ENCODE measurements around the gene XPO4.

DNA sequence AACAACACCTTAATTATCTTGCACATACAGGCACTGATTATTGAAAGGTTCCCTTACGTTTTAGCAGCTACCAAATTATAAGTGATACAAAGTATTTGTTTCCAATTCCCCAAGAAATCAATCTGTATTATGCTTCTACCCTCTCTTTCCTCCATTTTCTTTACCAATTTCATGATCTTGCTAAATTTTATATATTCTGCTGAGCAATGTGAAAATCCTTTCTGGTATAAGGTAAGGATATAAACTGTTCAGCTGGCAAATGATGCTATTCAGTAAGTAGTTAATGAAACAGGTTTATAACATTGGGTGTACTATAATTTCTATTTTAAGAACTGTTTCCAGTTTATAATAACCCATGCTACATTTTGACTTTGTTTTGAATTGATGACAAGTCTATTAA is 127.8 kb downstream of the XPO4 start:
- TF ChIP-seq, protein P1, sequence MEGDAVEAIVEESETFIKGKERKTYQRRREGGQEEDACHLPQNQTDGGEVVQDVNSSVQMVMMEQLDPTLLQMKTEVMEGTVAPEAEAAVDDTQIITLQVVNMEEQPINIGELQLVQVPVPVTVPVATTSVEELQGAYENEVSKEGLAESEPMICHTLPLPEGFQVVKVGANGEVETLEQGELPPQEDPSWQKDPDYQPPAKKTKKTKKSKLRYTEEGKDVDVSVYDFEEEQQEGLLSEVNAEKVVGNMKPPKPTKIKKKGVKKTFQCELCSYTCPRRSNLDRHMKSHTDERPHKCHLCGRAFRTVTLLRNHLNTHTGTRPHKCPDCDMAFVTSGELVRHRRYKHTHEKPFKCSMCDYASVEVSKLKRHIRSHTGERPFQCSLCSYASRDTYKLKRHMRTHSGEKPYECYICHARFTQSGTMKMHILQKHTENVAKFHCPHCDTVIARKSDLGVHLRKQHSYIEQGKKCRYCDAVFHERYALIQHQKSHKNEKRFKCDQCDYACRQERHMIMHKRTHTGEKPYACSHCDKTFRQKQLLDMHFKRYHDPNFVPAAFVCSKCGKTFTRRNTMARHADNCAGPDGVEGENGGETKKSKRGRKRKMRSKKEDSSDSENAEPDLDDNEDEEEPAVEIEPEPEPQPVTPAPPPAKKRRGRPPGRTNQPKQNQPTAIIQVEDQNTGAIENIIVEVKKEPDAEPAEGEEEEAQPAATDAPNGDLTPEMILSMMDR (IDR thresholded peaks at IDR 0.05; ENCODE audit: insufficient read depth, low read depth, low read length), result no peak
- no peak for TF ChIP-seq EZH2 (IDR thresholded peaks at IDR 0.05; ENCODE audit: insufficient read depth, low read length)
